Hindlimb muscle (tissue), 1 donor: ENCODE measurements around the gene PRR4. TPM values are rescaled to one million over a fixed set of nuclear protein-coding genes. Genes with fewer than 3 reads are reported as not detected.

Experiments used
- polyA plus RNA-seq: library from polyadenylated mRNA; unstranded; fragments of 120-200 nt; gene quantifications from one replicate; pipeline ENCODE4 v1.2.1, GENCODE V29; 2013; ENCODE audit not compliant: insufficient read length

The PRR4 gene
- polyA plus RNA-seq, 1 donor, result 4.1 TPM

Other genes with a start within 250 kb of the PRR4 start
- 16.5 TPM for gene MAGOHB, start 235.9 kb downstream of the PRR4 start, polyA plus RNA-seq
- gene STYK1, start 175.4 kb downstream of the PRR4 start, polyA plus RNA-seq, result not detected
- gene YBX3, start 126.2 kb downstream of the PRR4 start, polyA plus RNA-seq, result 1,103 TPM
- not detected for gene TAS2R7, start 46.8 kb downstream of the PRR4 start, polyA plus RNA-seq
- gene TAS2R8, start 42.2 kb downstream of the PRR4 start, polyA plus RNA-seq, result not detected
- not detected for gene TAS2R9, start 39.3 kb downstream of the PRR4 start, polyA plus RNA-seq
- gene TAS2R10, start 23.1 kb downstream of the PRR4 start, polyA plus RNA-seq, result 0.50 TPM
- 8.8 TPM for gene PRH1, start 34.8 kb upstream of the PRR4 start, polyA plus RNA-seq
- not detected for gene TAS2R13, start 60.1 kb upstream of the PRR4 start, polyA plus RNA-seq
- gene PRH2, start 79.8 kb upstream of the PRR4 start, polyA plus RNA-seq, result not detected
- gene TAS2R14, start 89.8 kb upstream of the PRR4 start, polyA plus RNA-seq, result 2.5 TPM
- gene TAS2R50, start 137.4 kb upstream of the PRR4 start, polyA plus RNA-seq, result not detected
- 1.3 TPM for gene TAS2R20, start 148.8 kb upstream of the PRR4 start, polyA plus RNA-seq
- gene TAS2R19, start 173.1 kb upstream of the PRR4 start, polyA plus RNA-seq, result 1.3 TPM
- 0.90 TPM for gene TAS2R31, start 181.9 kb upstream of the PRR4 start, polyA plus RNA-seq
- gene TAS2R46, start 212.8 kb upstream of the PRR4 start, polyA plus RNA-seq, result not detected
- gene TAS2R43, start 242.8 kb upstream of the PRR4 start, polyA plus RNA-seq, result 0.27 TPM